ENCODE measurements around the gene PER1.
A peak's percentile ranks its signal among the peaks of the same experiment; 100 is the strongest.

Gene PER1

DNA sequence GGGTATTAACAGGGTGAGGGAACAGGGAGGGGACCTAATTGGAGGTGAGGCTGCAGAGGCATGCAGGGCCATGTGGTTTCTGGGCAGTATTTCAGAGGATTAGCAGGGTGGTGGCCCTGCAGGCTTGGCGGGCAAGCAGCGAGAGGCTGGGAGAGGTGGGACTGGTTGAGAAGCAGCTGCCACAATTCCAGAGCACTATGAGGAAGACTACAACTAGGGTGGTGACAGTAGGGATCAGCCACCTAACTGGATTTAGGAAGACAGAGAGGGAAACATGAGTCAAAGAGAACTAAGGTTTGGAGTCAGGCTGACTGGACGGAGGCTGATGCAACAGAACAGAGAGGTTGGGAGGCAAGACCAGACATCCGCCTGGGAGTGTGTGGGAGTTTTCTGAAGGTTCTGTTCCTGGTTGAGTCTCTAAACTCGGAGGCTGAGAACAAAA, 46.2 kb downstream of the PER1 start:
- H2AFZ ChIP-seq (ENCODE audit: low read length): no peak overlapping the region
- H3K9ac ChIP-seq (ENCODE audit: low read depth, low read length, poor library complexity, severe bottlenecking): no peak overlapping the region
- H3K9me3 ChIP-seq (ENCODE audit: insufficient read depth, low read depth, low read length): no peaks in the 10 kb centered on the region

GRCh38 chr17:8104911-8105310, 47.3 kb downstream of the PER1 start:
- Histone ChIP-seq H4K20me1 (ENCODE audit: insufficient read depth, low read length, poor library complexity, severe bottlenecking) (no peaks in the 10 kb centered on the region), H3K4me2 (ENCODE audit: low read depth, low read length, poor library complexity, severe bottlenecking) (no peak overlapping the region)

More for the DNA sequence above, 46.2 kb downstream of the PER1 start:
- TF ChIP-seq EZH2phosphoT487 (IDR thresholded peaks at IDR 0.05; ENCODE audit: borderline replicate concordance): no peak
- TF ChIP-seq CTCF (conservative IDR thresholded peaks at IDR 0.05; ENCODE audit: low read length): no peak
- no peaks in the 10 kb centered on the region for H3K79me2 ChIP-seq (ENCODE audit: insufficient read depth, low read length)
- H3K9me2 ChIP-seq (replicated peaks; ENCODE audit: low read depth, low read length): no peaks in the 10 kb centered on the region
- H3K4me2 ChIP-seq (ENCODE audit: low read depth, low read length, poor library complexity, severe bottlenecking): no peak overlapping the region
- no peak overlapping the region for H3K4me3 ChIP-seq (ENCODE audit: low read length, poor library complexity, severe bottlenecking)
- no peaks in the 10 kb centered on the region for H4K20me1 ChIP-seq (ENCODE audit: insufficient read depth, low read length, poor library complexity, severe bottlenecking)
- H3K27me3 ChIP-seq (ENCODE audit: insufficient read depth, low read length, poor library complexity, severe bottlenecking): no peaks in the 10 kb centered on the region
- H3K4me1 ChIP-seq (ENCODE audit: insufficient read depth, low read length, poor library complexity, severe bottlenecking): peaks cover 3% of the 10 kb centered on the region
- H3K36me3 ChIP-seq (ENCODE audit: insufficient read depth, low read length): no peaks in the 10 kb centered on the region
- H3F3A ChIP-seq (ENCODE audit: low read depth): no peaks in the 10 kb centered on the region

DNA sequence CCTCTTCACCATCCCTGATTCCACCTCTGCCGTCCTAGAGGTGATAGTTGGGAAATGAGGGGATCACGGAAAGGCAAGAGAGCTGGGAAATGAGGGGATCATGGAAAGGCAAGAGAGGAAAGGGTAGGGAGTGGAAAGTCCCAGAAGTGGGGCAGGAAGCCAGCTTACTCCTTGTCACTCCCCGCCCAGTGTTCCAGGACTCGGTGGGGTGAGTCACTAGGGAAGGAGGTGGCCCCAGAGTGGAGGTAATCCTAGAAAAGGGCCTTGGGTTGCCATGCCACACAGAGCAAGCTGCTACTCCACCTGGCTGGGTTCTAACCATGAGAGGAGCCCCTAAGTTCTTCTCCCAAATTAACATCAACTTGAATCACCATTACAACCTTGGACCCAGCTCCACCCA, 48.7 kb downstream of the PER1 start:
- H2AFZ ChIP-seq (ENCODE audit: low read length): no peak overlapping the region
- no peak overlapping the region for H3K4me2 ChIP-seq (ENCODE audit: low read depth, low read length, poor library complexity, severe bottlenecking)
- no peak overlapping the region for H3K9ac ChIP-seq (ENCODE audit: low read depth, low read length, poor library complexity, severe bottlenecking)

More at GRCh38 chr17:8104911-8105310, 47.3 kb downstream of the PER1 start:
- no peaks in the 10 kb centered on the region for H3K27me3 ChIP-seq (ENCODE audit: insufficient read depth, low read length, poor library complexity, severe bottlenecking)
- peaks cover 3% of the 10 kb centered on the region for H3K4me1 ChIP-seq (ENCODE audit: insufficient read depth, low read length, poor library complexity, severe bottlenecking)
- H3F3A ChIP-seq (ENCODE audit: low read depth): no peaks in the 10 kb centered on the region
- TF ChIP-seq CTCF (conservative IDR thresholded peaks at IDR 0.05; ENCODE audit: low read length) (no peak), EZH2phosphoT487 (IDR thresholded peaks at IDR 0.05; ENCODE audit: borderline replicate concordance) (no peak)
- no peaks in the 10 kb centered on the region for H3K9me2 ChIP-seq (replicated peaks; ENCODE audit: low read depth, low read length)
- 0 out of 2 replicates have a peak overlapping the region, but pooled peaks have one; percentile 30 for H2AFZ ChIP-seq (ENCODE audit: low read length)
- no peak overlapping the region for H3K4me3 ChIP-seq (ENCODE audit: low read length, poor library complexity, severe bottlenecking)
- no peak overlapping the region for H3K9ac ChIP-seq (ENCODE audit: low read depth, low read length, poor library complexity, severe bottlenecking)
- H3K9me3 ChIP-seq (ENCODE audit: insufficient read depth, low read depth, low read length): no peaks in the 10 kb centered on the region
- H3K79me2 ChIP-seq (ENCODE audit: insufficient read depth, low read length): no peaks in the 10 kb centered on the region
- H3K36me3 ChIP-seq (ENCODE audit: insufficient read depth, low read length): no peaks in the 10 kb centered on the region

More for the DNA sequence above, 48.7 kb downstream of the PER1 start:
- Histone ChIP-seq H3K9me3 (ENCODE audit: insufficient read depth, low read depth, low read length) (no peaks in the 10 kb centered on the region), H3K27me3 (ENCODE audit: insufficient read depth, low read length, poor library complexity, severe bottlenecking) (no peaks in the 10 kb centered on the region), H3K79me2 (ENCODE audit: insufficient read depth, low read length) (no peaks in the 10 kb centered on the region), H3K36me3 (ENCODE audit: insufficient read depth, low read length) (no peaks in the 10 kb centered on the region), H3K4me1 (ENCODE audit: insufficient read depth, low read length, poor library complexity, severe bottlenecking) (peaks cover 3% of the 10 kb centered on the region), H3K4me3 (ENCODE audit: low read length, poor library complexity, severe bottlenecking) (no peak overlapping the region), H3F3A (ENCODE audit: low read depth) (no peaks in the 10 kb centered on the region), H4K20me1 (ENCODE audit: insufficient read depth, low read length, poor library complexity, severe bottlenecking) (no peaks in the 10 kb centered on the region), H3K9me2 (replicated peaks; ENCODE audit: low read depth, low read length) (no peaks in the 10 kb centered on the region)
- no peak for TF ChIP-seq CTCF (conservative IDR thresholded peaks at IDR 0.05; ENCODE audit: low read length)
- TF ChIP-seq EZH2phosphoT487 (IDR thresholded peaks at IDR 0.05; ENCODE audit: borderline replicate concordance): no peak

Data from Loucy (cell line).